GM21423 (cell line): Measurements from ENCODE around the gene MYO9A.

Experiments
- ATAC-seq: cut with Tn5 transposase; IDR thresholded peaks from one replicate; pipeline ENCODE4 v1.9.1; 2021; ENCODE audit warnings: mild to moderate bottlenecking, moderate library complexity; ENCODE audit not compliant: unreplicated experiment

The MYO9A gene

GRCh38 chr15:71789616-71790015 lies 328.3 kb downstream of the MYO9A start:
- no peak for ATAC-seq

GRCh38 chr15:71788646-71789579 lies 329.0 kb downstream of the MYO9A start:
- ATAC-seq = no peak

- ATAC-seq = no peak
These were observed 331.3 kb downstream of the MYO9A start for GRCh38 chr15:71786673-71787072.

GRCh38 chr15:71785996-71786395 lies 332.0 kb downstream of the MYO9A start:
- ATAC-seq = no peak

- no peak for ATAC-seq
These were observed 333.2 kb downstream of the MYO9A start for GRCh38 chr15:71784719-71785118.

- no peak for ATAC-seq
These were observed 335.4 kb downstream of the MYO9A start for GRCh38 chr15:71782422-71783165.

- no peak for ATAC-seq
These were observed 336.0 kb downstream of the MYO9A start for GRCh38 chr15:71781965-71782265.

- no peak for ATAC-seq
These were observed 336.6 kb downstream of the MYO9A start for GRCh38 chr15:71781179-71781964.

GRCh38 chr15:71780115-71780976 lies 337.6 kb downstream of the MYO9A start:
- ATAC-seq = no peak

GRCh38 chr15:71779073-71779797 lies 338.7 kb downstream of the MYO9A start:
- no peak for ATAC-seq

- no peak for ATAC-seq
These were observed 340.6 kb downstream of the MYO9A start for GRCh38 chr15:71777216-71777943.

- no peak for ATAC-seq
These were observed 341.6 kb downstream of the MYO9A start for GRCh38 chr15:71776304-71776703.

- no peak for ATAC-seq
These were observed 342.1 kb downstream of the MYO9A start for GRCh38 chr15:71775856-71776255.

GRCh38 chr15:71773206-71773859 lies 344.6 kb downstream of the MYO9A start:
- no peak for ATAC-seq
